OCI-LY7 (cell line): ENCODE data around the gene GH1.

Experiments used
- CTCF ChIP-seq: fragments of 200-600 bp; sonication (generic); conservative IDR thresholded peaks from 2 replicates; pipeline ENCODE4 v1.5.1; 2014; ENCODE audit warnings: mild to moderate bottlenecking, antibody characterized with exemption, low read length, moderate library complexity, mixed read lengths
- EZH2phosphoT487 ChIP-seq: fragments of 200-600 bp; sonication (generic); IDR thresholded peaks from 2 replicates; pipeline ENCODE4 v1.6.1; 2018; ENCODE audit warnings: low read depth, borderline replicate concordance, mild to moderate bottlenecking, mixed run types, antibody characterized with exemption, low read length, moderate library complexity, mixed read lengths

DNA sequence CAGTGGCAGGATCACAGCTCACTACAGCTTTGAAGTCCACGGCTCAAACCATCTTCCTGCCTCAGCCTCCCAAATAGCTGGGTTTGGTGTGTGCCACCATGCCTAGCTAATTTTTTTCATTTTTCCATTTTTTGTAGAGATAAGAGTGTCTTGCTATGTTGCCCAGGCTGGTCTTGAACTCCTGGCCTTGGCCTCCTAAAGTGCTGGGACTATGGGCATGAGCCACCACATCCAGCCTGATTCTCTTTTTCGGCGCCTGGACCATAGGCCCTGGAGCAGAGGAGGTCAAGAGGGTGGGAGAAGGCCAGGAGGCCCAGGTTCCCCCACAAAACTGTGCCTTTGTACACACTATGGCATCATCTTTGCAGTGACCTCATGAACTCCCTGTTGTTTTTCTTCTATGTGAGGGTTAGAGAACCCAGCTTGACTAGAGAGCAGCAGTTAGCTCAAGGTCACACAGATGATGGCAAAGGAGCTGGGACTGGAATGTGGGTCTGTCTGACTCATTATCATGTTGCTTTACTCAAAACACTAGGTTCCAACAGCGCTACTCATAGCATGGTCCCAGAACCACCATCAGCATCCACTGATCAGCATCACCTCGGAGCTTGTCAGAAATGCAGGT, 37.8 kb upstream of the GH1 start:
- no peak for TF ChIP-seq CTCF
- TF ChIP-seq EZH2phosphoT487, result no peak
